ENCODE results near the gene CIC.

CIC gene

DNA sequence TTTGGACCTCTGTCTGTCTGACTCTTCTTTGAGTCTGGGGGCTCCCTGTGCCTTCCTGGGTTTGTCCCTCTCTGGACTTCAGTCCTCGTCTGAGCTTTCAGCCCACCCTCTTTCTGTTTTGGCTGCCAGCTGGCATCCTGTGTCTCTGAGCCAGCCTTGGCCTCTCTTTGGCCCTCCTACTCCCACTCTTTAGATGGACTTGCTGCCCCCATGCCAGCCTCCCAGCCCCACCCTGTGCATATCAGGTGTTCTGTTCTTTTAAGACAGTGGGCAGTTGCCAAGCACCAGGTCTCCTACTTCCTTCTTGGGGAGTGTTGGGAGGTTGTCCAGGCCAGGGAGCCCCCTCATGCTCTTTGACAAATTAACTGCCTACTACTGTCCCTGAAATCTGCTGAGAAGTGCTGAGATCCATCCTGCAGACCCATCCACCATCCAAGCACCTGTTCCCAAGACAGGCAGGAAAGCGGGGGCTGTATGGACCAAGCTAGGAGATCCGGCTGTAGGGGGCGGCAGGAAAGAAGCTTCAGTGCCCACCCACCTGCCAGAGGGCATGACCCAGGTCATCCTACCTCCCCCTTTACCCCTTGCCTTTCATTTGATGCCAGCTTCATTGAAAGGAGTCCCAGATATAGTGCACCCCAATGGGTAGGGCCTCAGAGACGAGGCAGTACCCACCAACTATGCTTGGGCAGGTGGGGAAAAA lies 9.6 kb downstream of the CIC start:
- DNase-seq: no peak

DNA sequence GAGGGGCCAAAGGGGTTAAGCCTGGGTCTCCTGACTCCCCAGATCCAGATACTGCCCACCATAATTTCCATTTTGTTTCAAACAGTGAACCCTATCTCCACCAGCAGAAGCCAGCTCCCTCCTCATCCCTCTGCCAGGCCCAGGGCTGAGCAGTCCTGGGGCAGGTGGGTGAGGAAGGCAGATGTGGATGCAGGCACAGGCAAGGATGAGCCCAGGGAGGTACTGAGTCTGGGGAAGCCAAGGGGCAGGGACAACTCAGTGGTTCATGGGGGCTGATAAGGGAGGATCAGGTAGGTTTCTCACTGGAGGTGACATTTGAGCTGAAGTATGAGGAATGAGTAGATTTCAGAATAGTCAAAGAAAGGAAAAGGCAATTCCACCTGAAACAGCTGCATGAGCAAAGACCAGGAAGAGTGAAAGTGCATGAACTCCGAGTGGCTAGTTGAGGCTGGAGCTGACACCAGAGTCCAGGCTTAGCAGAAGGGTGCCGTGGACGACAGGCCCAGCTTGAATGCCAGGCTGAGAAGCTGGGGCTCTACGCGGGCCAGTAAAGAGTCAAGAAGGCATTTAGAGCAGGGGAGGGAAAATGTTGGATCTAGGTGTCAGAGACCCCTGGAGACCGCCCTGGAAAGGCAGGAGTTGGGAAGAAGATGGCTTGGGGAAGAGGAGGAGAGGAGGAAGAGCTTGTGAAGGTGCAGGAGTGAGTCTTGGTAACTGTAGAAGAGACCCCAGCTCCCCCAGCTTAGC lies 10.3 kb downstream of the CIC start:
- no peak for DNase-seq

DNA sequence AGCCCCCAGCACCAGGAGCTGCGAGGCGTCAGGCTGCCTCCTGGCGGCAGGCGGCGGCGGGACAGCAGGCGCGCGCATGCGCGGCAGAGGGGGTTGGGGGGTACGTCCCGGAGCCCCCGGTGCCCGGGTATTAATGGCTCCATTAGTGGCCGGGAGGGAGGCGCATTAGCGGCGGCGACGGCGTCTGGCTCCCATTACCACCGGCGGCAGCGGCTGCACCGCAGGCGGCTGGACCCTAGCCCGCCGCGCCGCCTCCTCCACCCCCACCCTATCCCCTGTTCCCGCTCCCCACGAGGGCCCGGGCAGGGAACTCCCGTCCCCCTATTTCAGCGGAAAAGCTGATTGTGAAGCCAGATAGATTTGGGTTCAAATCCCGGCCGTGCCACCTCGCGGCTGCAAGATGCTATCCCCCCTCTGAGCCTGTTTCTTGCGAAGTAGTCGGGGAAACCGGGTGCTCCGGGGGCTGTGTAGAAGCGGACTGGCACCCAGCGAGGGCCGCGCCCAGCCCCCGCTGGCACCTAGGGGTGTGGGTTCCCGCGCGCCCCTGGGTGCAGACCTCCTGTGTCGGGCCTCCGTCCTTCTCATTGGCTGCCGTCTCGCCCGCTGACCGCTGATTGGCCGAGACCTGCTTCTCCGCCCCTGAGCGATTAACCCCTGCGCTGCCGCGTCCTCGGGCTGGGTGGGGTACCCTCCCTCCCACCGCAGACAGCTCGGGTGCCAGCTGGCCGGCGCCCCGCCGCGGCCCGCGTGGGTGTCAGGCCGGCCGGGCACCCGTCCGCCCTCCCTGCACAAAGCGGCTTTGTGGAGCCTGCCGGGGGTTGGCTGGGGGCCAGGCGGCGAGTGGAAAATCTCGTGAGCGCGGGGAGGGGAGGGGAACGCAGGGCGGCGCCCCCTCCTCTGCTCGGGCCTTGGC lies 11.1 kb downstream of the CIC start:
- DNase-seq: peak; percentile 59

DNA sequence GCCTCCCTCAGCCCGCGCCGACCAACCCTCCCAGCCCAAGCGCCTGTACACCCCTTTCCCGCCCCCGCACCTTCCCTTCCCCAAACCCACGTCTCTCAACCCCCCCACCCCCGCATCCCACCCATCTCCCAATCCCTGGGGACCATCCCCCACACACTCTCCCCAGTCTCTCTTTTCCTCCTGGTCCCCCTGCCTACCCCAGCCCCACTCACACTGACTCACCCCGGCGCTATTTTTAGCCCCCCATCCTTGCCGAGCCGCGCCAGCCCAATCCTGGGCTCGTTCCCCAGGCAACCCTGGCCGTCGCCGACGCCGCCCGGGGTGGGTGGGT lies 11.7 kb downstream of the CIC start:
- DNase-seq: no peak

DNA sequence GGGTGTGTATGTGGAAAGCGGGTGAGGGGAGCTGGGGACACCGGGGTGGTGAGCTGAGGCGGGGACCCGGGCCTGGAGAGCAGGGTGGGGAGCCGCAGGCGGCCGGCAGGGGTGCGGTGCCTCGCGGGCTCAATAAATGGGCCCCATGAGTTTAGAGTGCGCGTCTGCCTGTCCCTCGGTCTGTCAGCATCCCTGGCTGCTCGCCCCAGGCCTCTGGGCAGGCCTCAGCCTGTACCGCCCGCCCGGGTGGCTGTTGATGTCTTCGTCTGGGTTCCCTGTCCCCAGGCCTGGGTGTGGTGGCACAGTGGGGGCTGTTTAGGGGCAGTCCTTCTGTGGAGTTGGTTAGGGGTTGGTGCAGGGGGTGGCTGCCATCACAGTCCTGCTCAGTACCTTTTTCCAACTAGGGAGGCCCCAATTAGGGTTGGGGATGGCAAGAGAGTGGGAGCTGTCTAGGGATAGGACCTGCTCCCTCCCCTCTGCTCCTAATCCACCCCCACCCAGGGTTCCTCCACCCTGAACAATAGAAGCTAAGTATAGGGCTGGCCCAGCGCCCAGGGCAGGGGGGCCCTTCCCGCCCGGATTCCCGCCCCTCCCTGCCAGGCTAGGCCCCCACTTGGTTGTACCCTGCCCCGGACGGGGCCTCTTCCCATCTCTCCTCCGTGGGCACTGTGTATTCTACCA lies 12.2 kb downstream of the CIC start:
- no peak for DNase-seq

DNA sequence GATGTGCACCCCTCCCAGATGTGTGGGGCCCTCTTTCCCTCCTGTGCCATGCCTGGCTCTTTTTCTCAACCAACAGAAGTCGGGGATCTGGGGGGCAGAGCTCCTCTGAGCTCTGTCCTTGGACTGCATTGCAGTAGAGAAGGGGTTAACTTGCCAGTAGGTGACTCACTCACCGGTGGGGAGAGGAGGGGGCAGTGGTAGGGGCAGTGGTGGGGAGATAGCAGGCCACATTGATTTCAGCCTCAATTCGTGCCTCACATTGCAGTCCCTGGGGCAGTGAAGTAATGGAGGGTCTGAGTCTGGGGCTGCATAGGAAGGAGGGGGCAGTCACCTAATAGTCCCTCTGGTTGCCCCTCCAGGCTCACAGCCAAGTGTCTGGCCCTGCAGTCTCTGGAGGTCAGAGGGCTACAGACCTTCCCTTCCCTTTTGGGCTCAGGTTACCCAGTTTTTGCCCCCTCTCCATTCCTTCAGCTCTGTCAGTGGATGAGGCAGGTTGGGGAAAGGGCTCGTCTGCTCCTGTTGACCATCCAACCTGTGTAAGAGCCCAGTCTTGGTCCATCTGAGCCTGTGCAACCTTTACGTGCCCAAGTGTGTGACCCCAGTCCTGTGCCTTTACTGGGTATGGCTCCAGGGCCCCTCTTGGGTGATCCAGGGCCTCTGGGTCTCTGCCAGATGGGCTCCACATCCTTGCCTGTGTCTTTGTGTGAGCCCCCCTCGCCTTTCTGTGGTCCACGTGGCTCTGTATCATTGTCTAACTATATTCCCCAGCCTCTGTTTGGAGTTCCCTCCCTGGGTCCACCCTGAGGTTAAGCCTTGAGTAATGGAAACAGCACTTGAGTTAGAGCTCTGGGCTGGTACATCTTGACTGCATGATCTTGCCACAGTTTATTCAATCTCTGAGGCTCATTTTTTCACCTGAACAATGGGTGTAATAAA lies 13.0 kb downstream of the CIC start:
- DNase-seq: no peak

DNA sequence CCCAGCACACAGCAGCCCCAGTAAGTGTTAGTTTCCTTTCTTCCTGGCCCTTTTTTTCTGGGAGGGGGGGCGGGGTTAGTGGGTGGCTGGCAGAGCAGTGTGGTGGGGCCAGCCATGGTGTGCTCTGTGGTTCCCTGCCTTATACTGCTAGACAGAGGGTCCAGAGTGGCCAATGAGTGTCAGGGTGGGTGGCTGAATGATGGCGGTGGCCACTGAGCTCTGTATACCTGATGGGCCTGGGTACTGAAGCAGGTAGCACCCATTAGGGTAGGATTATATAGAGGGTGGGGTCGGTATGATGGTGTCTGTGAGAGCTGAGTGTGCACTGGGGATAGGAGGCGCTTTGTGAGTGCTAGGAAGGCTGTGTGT lies 13.8 kb downstream of the CIC start:
- no peak for DNase-seq

DNA sequence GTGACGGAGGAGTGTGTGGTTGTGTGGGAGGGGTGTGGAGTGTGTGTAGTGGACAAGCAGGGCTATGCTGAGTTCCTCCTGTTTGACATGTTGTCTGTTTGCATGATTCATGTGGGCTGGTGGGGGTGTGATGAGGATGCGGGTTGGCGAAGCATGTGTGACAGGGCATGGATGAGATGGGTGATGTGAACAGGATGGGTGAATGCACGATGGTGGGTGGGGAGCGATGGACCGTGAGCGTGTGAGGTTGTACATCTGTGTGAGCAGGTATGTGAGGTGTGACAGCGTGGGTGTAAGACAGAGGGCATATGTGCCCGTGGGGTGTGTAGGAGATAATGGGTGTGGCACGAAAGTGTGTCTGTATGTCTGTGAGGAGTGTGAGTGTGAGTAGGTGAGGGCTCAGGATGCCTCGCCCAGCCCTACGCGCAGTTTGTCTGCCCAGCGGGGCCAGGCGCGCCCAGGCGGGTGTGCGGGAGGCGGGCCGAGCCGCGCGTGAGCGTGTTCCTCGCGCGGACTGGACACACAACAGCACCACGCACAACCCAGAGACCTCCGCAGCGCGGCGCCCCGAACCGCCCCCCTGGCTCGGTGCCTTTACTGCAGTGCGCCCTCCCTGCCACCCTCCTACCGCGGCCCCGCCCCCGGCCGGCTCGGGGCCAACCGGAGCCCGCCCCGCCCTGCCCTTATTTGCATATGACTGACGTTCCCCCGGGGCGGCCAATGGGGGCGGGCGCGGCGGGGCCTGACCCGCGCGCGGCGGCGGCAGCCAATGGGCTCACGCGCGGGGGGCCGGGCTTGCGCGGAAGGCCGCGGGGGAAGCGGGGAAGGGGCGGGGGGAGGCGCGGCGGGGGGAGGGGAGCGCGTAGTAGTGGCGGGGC lies 14.4 kb downstream of the CIC start:
- peak; percentile 71 for DNase-seq

DNA sequence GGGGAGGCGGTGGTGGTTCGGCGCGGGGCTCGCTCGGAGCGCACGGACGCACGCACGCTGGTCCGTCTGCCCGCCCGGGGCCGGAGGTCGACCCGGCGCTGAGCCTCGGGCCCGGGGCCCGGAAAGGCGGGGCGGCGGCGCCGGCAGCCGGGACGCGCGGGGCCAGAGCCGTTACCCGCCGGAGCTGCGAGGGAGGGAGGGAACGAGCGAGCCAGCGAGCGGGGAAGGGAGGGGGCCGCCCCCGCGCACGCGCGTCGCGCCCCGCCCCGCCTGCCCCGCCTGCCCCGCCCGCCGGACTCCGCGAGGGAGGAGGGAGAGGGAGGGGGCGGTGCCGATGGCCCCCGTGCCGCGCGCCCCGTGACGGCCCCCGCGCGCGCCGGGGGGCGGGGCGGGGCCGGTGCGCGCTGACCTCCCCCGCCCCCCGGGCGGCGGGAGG lies 15.0 kb downstream of the CIC start:
- DNase-seq: no peak

DNA sequence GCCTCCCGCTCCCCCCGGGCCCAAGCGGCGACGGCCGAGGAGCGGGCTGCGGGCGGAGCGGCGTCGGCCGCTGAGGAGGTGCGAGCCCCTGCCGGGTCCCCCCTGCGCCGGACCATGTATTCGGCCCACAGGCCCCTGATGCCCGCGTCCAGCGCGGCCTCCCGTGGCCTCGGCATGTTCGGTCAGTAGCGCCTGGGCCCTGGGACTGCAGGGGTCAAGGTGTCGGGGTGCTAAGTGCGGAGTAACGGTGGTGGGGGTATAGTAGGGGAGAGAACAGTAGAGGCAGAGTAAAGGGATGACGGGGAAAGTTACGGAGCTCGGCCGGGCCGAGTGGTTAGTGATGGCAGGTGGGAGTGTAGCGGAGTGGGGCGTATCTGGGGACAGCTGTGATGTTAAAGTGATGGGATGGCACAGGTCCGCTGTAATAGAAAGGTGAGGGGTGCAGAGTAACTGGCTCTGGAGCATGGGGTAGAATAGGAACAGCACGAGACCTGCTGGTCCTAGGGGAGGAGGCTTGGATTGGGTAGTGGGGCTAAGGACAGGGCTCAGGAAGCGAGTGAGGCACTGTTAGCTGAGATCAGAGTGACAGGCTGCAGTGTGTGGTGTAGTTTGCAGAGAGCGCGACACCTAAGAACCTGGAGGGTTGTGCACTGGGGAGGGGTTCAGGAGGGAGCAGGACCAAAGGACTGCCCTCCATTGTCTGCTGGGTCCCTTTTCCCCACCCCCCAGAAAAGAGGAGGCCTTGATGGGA lies 15.7 kb downstream of the CIC start:
- DNase-seq: no peak

DNA sequence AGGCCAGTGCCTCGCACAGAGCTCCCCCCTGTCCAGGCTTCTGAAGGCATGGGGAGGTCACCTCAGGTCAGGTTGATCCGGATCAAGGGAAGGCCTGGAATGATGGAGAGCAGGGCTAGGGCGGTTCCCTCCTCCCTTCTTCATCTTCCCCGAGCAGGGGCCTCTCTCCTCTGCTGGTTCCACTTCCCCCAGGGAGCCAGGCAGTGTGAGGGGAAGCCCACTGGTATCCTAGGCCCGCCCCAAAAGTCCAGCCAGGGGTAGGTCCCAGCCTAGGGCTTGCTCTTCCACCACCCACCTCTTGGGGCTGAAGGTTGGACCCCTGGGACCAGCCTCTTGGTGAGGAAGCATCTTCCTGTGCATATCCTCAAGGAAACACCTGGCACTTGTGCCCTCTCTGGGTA lies 16.5 kb downstream of the CIC start:
- no peak for DNase-seq

DNA sequence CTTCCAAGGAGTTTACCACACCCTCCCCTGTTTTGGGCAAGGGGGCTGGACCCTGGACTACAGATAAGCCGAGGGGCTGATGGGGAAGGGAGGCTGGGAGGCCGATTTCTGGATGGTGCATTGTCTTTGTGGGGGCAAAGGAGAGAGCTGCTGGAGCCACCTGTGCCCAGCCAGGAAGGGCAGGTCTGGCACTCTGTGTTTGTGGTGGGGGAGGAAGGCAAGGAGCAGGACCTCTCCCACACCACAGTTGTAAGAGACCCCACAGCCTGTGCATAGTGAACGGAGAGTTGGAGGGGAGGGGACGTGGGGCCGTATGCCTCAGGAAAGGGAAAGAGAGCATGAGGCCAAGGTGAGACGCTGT lies 16.9 kb downstream of the CIC start:
- no peak for DNase-seq

DNA sequence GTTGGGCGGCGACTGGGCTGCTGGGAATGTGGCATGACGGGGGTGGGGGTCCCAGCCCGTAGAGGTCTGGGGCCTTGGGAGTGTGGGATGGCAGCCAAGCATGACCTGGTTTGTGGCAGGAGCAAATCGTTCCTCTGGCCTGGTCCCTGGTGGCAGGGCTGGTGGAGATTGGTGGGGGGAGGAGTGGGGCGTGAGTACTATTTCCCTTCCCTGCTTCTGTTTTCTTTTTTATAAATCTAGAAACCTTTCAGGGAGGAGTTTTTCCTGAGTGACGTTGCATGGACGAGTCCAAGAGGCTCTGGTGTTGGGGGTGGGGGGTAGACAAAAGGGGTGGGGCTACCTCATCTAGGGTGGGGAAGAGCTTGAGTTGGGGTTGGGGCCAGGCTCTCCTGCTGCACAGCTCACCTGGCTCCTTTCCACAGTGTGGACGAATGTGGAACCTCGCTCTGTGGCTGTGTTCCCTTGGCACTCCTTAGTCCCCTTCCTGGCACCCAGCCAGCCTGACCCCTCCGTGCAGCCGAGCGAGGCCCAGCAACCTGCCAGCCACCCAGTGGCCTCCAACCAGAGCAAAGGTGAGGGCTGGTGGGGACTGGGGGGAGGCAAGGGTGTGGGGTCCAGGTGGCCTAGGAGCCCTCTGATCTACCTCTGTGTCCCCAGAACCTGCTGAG lies 17.4 kb downstream of the CIC start:
- no peak for DNase-seq

DNA sequence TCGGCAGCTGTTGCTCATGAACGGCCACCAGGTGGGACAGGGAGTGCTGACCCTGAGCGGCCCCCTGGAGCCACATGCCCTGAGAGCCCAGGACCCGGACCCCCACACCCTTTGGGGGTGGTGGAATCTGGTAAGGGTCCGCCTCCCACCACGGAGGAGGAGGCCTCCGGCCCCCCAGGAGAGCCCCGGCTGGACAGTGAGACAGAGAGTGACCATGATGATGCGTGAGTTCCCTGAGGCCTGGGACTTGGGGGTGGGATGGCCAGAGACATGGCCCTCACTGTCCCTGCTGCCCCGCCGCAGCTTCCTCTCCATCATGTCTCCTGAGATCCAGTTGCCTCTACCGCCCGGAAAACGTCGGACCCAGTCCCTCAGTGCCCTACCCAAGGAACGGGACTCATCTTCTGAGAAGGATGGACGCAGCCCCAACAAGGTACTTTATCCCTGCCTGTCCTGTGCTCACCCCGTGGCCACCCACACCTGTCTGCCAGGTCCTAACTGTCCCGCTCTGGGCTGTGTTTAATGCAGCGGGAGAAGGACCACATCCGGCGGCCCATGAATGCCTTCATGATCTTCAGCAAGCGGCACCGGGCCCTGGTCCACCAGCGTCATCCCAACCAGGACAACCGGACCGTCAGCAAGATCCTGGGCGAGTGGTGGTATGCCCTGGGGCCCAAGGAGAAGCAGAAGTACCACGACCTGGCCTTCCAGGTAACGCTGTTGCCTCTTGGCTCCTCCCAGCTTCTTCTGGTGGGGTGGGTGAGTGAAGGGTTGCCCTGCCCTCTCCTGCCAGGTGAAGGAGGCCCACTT lies 18.2 kb downstream of the CIC start:
- no peak for DNase-seq

DNA sequence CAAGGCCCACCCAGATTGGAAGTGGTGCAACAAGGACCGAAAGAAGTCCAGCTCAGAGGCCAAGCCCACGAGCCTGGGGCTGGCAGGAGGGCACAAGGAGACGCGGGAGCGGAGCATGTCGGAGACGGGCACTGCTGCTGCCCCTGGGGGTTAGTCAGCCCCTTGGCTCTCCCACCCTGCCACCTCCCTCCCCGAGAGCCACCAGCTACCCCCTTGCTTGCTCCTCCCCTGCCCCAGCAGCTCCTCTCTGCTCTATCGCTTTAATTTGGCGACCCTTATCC lies 18.7 kb downstream of the CIC start:
- no peak for DNase-seq

DNA sequence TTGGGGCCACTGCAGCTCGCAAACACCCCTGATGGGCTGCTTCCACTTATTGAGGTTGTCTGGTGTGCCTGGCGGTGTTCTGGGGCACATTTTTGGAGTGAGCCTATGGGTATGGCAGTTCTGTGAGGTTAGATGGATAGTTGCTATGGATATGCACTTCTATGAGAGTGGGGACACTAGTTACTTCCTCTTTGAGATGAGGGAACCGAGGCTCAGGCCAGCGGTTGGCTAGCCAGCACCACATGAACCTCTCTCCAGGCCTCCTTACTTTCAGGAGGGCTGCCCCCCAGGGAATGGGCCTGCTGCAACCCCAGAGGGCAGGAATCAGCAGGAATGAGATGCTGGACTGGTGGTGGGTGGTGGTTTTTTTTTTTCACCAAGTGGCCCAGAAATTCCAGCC lies 19.3 kb downstream of the CIC start:
- DNase-seq: no peak

DNA sequence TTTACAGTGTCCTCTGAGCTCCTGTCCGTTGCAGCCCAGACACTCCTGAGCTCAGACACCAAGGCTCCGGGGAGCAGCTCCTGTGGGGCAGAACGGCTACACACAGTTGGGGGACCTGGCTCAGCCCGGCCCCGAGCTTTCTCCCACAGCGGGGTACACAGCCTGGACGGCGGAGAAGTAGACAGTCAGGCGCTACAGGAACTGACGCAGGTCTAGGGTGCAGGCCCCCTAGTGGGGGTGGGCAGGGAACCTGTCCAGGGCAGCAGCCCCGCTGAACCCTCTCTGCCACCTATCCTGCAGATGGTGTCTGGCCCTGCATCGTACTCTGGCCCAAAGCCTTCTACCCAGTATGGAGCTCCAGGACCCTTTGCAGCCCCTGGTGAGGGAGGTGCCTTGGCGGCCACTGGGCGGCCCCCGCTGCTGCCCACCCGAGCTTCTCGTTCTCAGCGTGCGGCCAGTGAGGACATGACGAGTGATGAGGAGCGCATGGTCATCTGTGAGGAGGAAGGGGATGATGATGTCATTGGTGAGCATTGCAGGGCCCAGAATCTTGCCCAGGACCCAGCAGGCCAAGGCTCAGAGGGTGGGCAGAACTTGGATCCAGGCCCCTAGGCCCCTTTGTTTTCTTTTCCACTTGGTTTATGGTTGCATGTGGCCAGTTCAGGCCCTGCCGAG lies 20.0 kb downstream of the CIC start:
- no peak for DNase-seq

DNA sequence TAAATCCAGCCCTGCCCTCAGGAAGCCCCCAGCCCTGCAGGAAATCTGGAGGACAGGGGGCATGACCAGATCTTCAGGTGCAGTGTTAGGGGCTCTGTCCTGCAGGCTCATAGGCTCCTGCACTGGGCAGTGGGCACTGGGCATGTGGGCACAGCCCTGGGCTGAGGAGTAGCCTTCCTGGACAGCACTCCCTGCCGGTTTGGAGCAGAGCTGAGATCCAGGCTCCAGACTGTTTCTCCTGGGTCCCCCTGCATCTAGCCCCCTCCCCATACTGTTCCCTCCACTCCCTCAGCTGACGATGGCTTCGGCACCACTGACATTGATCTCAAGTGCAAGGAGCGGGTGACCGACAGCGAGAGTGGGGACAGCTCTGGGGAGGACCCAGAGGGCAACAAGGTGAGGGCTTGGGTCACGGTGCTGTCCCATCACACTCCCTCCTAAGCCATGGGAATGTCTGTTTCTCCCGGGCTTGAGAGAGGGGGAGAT lies 20.5 kb downstream of the CIC start:
- no peak for DNase-seq
